ENCODE measurements around the gene KIFC3.
A peak's percentile ranks its signal among the peaks of the same experiment; 100 is the strongest.

The KIFC3 gene

GRCh38 chr16:57734308-57734924, 67.9 kb downstream of the KIFC3 start:
- TF ChIP-seq EZH2 (optimal IDR thresholded peaks at IDR 0.05; ENCODE audit: low read depth, low read length), result no peak
- no peak for TF ChIP-seq CTCF (IDR thresholded peaks at IDR 0.05; ENCODE audit: low read length)
- no peak for TF ChIP-seq EZH2phosphoT487 (IDR thresholded peaks at IDR 0.05; ENCODE audit: low read length)
- DNase-seq, result no peak
- Histone ChIP-seq H3K9me2 (replicated peaks; ENCODE audit: insufficient read depth, low read length) (no peaks in the 10 kb centered on the region), H3K79me2 (ENCODE audit: low read length) (peaks cover 8% of the 10 kb centered on the region; the same call in 1 of the 2 replicates), H3K27ac (ENCODE audit: low read length) (peak overlapping the region; percentile 51; the same call in 1 of the 2 replicates), H3K9ac (ENCODE audit: low read length) (peak overlapping the region; percentile 87), H3K27me3 (replicated peaks; ENCODE audit: insufficient read depth, low read length) (no peaks in the 10 kb centered on the region), H3K9me3 (replicated peaks; ENCODE audit: insufficient read depth, low read length) (no peaks in the 10 kb centered on the region), H4K20me1 (ENCODE audit: insufficient read depth, low read length) (no peaks in the 10 kb centered on the region), H2AFZ (ENCODE audit: low read length) (peak overlapping the region; percentile 95), H3K36me3 (replicated peaks; ENCODE audit: insufficient read depth, low read length) (no peaks in the 10 kb centered on the region), H3K4me1 (ENCODE audit: low read length) (no peaks in the 10 kb centered on the region), H3K4me3 (ENCODE audit: low read length) (peak overlapping the region; percentile 90), H3F3A (ENCODE audit: insufficient read depth, low read length) (no peaks in the 10 kb centered on the region), H3K4me2 (ENCODE audit: low read depth, low read length) (peak overlapping the region; percentile 77)

GRCh38 chr16:57732714-57733113, 69.6 kb downstream of the KIFC3 start:
- H3K9ac ChIP-seq (ENCODE audit: low read length), result no peak overlapping the region
- H3K36me3 ChIP-seq (replicated peaks; ENCODE audit: insufficient read depth, low read length), result no peaks in the 10 kb centered on the region
- H3K4me2 ChIP-seq (ENCODE audit: low read depth, low read length), result no peak overlapping the region
- H3K9me3 ChIP-seq (replicated peaks; ENCODE audit: insufficient read depth, low read length), result no peaks in the 10 kb centered on the region
- peaks cover 8% of the 10 kb centered on the region; the same call in 1 of the 2 replicates for H3K79me2 ChIP-seq (ENCODE audit: low read length)
- no peaks in the 10 kb centered on the region for H3K9me2 ChIP-seq (replicated peaks; ENCODE audit: insufficient read depth, low read length)
- no peaks in the 10 kb centered on the region for H3F3A ChIP-seq (ENCODE audit: insufficient read depth, low read length)
- no peak for DNase-seq
- no peak overlapping the region for H3K27ac ChIP-seq (ENCODE audit: low read length)
- H3K4me1 ChIP-seq (ENCODE audit: low read length), result no peaks in the 10 kb centered on the region
- H3K27me3 ChIP-seq (replicated peaks; ENCODE audit: insufficient read depth, low read length), result no peaks in the 10 kb centered on the region
- no peaks in the 10 kb centered on the region for H4K20me1 ChIP-seq (ENCODE audit: insufficient read depth, low read length)
- no peak for TF ChIP-seq EZH2 (optimal IDR thresholded peaks at IDR 0.05; ENCODE audit: low read depth, low read length)
- no peak for TF ChIP-seq CTCF (IDR thresholded peaks at IDR 0.05; ENCODE audit: low read length)
- H3K4me3 ChIP-seq (ENCODE audit: low read length), result no peak overlapping the region
- no peak overlapping the region for H2AFZ ChIP-seq (ENCODE audit: low read length)

GRCh38 chr16:57732037-57732436, 70.3 kb downstream of the KIFC3 start:
- Histone ChIP-seq H3K79me2 (ENCODE audit: low read length) (peaks cover 8% of the 10 kb centered on the region; the same call in 1 of the 2 replicates), H3K4me1 (ENCODE audit: low read length) (no peaks in the 10 kb centered on the region), H3K9ac (ENCODE audit: low read length) (no peak overlapping the region), H3K27ac (ENCODE audit: low read length) (no peak overlapping the region), H3K4me3 (ENCODE audit: low read length) (no peak overlapping the region), H3K9me2 (replicated peaks; ENCODE audit: insufficient read depth, low read length) (no peaks in the 10 kb centered on the region), H3K9me3 (replicated peaks; ENCODE audit: insufficient read depth, low read length) (no peaks in the 10 kb centered on the region), H4K20me1 (ENCODE audit: insufficient read depth, low read length) (no peaks in the 10 kb centered on the region), H3F3A (ENCODE audit: insufficient read depth, low read length) (no peaks in the 10 kb centered on the region), H3K27me3 (replicated peaks; ENCODE audit: insufficient read depth, low read length) (no peaks in the 10 kb centered on the region), H3K4me2 (ENCODE audit: low read depth, low read length) (no peak overlapping the region), H3K36me3 (replicated peaks; ENCODE audit: insufficient read depth, low read length) (no peaks in the 10 kb centered on the region), H2AFZ (ENCODE audit: low read length) (no peak overlapping the region)
- no peak for DNase-seq
- TF ChIP-seq EZH2phosphoT487 (IDR thresholded peaks at IDR 0.05; ENCODE audit: low read length), result no peak
